H1 (cell line): ENCODE data around the gene RCSD1. TPM values are rescaled to one million over a fixed set of nuclear protein-coding genes. Genes with fewer than 3 reads are reported as not detected.

Experiments
- CTCF ChIA-PET: fragments of 300-600 bp; sonication (Branson Sonifier 250); formaldehyde crosslinking; loops from one replicate; lab custom pipeline; 2021; ENCODE audit not compliant: partially characterized antibody; lab: Charles Lee
- POLR2A ChIA-PET: fragments of 300-600 bp; sonication (Branson Sonifier 250); formaldehyde crosslinking; loops from one replicate; lab custom pipeline; 2021; ENCODE audit warnings: inconsistent platforms; ENCODE audit not compliant: partially characterized antibody; lab: Charles Lee
- DNase-seq, 2 experiments: peaks; one replicate each; pipeline versions ENCODE4 v3.0.0 to v3.0.0-alpha.2; 2010 to 2022; ENCODE audit warnings: low spot score in 2 of 2, low read depth in 1 of 2, mixed read lengths in 1 of 2
- FAIRE-seq: peaks from 2 replicates; lab custom pipeline; 2011; peaks lifted over from hg19 to GRCh38; lab: Jason Lieb, UNC
- H2AFZ ChIP-seq: 2 replicates; pipeline ENCODE4 v1.8.1; 2012; ENCODE audit warnings: low read length, inconsistent platforms
- H2AK5ac ChIP-seq: 2 replicates; pipeline ENCODE4 v1.6.1; 2013; ENCODE audit warnings: low read depth, low read length
- H2BK120ac ChIP-seq: replicated peaks from 2 replicates; pipeline ENCODE3; 2013; ENCODE audit warnings: low read depth, low read length, inconsistent platforms
- H2BK12ac ChIP-seq: 2 replicates; pipeline ENCODE4 v1.6.1; 2013; ENCODE audit warnings: low read depth, low read length
- H2BK15ac ChIP-seq: 2 replicates; pipeline ENCODE4 v1.6.1; 2013; ENCODE audit warnings: low read length
- H2BK20ac ChIP-seq: 2 replicates; pipeline ENCODE4 v1.6.1; 2013; ENCODE audit warnings: low read length
- H2BK5ac ChIP-seq: 2 replicates; pipeline ENCODE4 v1.6.1; 2013; ENCODE audit warnings: low read depth, low read length
- H3K14ac ChIP-seq: 2 replicates; pipeline ENCODE4 v1.6.1; 2013; ENCODE audit warnings: inconsistent platforms; ENCODE audit not compliant: insufficient read length
- H3K18ac ChIP-seq: 2 replicates; pipeline ENCODE4 v1.6.1; 2013; ENCODE audit warnings: low read length; ENCODE audit errors: extremely low read depth
- H3K23ac ChIP-seq: 2 replicates; pipeline ENCODE4 v1.6.1; 2013; ENCODE audit warnings: inconsistent platforms; ENCODE audit not compliant: insufficient read length
- H3K23me2 ChIP-seq: 2 replicates; pipeline ENCODE4 v1.6.1; 2013; ENCODE audit warnings: low read depth, low read length
- H3K27ac ChIP-seq: 2 replicates; pipeline ENCODE4 v1.6.1; 2011; ENCODE audit warnings: low read depth, low read length, inconsistent platforms
- H3K27me3 ChIP-seq, 4 experiments: replicated peaks in 1 of 4; 1 replicate in 1 of 4; 2 replicates in 3 of 4; pipeline versions ENCODE4 v1.6.1 to v1.8.1; 2011 to 2013; ENCODE audit warnings: low read length in 3 of 4, mild to moderate bottlenecking in 3 of 4, inconsistent platforms in 2 of 4, mixed read lengths in 2 of 4, moderate library complexity in 1 of 4; ENCODE audit not compliant: control insufficient read depth in 3 of 4, insufficient read depth in 3 of 4; ENCODE audit errors: extremely low read depth in 1 of 4
- H3K36me3 ChIP-seq, 4 experiments: 2 replicates each; pipeline versions ENCODE4 v1.6.1 to v1.8.1; 2011 to 2013; ENCODE audit warnings: mild to moderate bottlenecking in 4 of 4, low read length in 3 of 4, moderate library complexity in 2 of 4, control low read depth in 1 of 4, inconsistent platforms in 1 of 4; ENCODE audit not compliant: insufficient read depth in 4 of 4, control insufficient read depth in 2 of 4
- H3K4ac ChIP-seq: replicated peaks from 2 replicates; pipeline ENCODE3; 2013; ENCODE audit warnings: low read length, low read depth, mixed read lengths, inconsistent platforms; ENCODE audit not compliant: insufficient read length
- H3K4me1 ChIP-seq, 4 experiments: replicated peaks in 1 of 4; 1 replicate in 1 of 4; 2 replicates in 3 of 4; pipeline versions ENCODE4 v1.6.1 to v1.8.1; 2011 to 2013; ENCODE audit warnings: low read length in 3 of 4, inconsistent platforms in 2 of 4, mixed read lengths in 1 of 4; ENCODE audit not compliant: insufficient read depth in 4 of 4, control insufficient read depth in 3 of 4
- H3K4me2 ChIP-seq, 2 experiments: 2 replicates each; pipeline versions ENCODE4 v1.6.1 to v1.8.1; 2011 to 2013; ENCODE audit warnings: low read depth in 2 of 2, low read length in 2 of 2, control low read depth in 1 of 2, inconsistent platforms in 1 of 2, mild to moderate bottlenecking in 1 of 2; ENCODE audit not compliant: insufficient read depth in 1 of 2
- H3K4me3 ChIP-seq, 4 experiments: fragments of 200-600, 300-600 bp in 1 of 4; sonication (generic), shearing (Covaris generic), sonication (Bioruptor Twin) in 1 of 4; 2 replicates each; pipeline versions ENCODE4 v1.5.1 to v1.8.1; 2011 to 2016; ENCODE audit warnings: low read length in 4 of 4, low read depth in 3 of 4, control low read depth in 2 of 4, inconsistent platforms in 2 of 4, mild to moderate bottlenecking in 2 of 4, mixed read lengths in 1 of 4, moderate library complexity in 1 of 4; ENCODE audit not compliant: insufficient read depth in 2 of 4; ENCODE audit errors: extremely low read depth in 1 of 4
- H3K56ac ChIP-seq: replicated peaks from 2 replicates; pipeline ENCODE3; 2013; ENCODE audit warnings: low read depth, mild to moderate bottlenecking, mixed read lengths, low read length, inconsistent platforms; ENCODE audit not compliant: insufficient read length
- H3K79me1 ChIP-seq: 2 replicates; pipeline ENCODE4 v1.6.1; 2013; ENCODE audit warnings: low read depth, low read length, control low read depth
- H3K79me2 ChIP-seq, 2 experiments: 2 replicates each; pipeline versions ENCODE4 v1.6.1 to v1.8.1; 2012 to 2013; ENCODE audit warnings: low read length in 2 of 2, mild to moderate bottlenecking in 2 of 2, inconsistent platforms in 1 of 2; ENCODE audit not compliant: insufficient read depth in 2 of 2, control insufficient read depth in 1 of 2
- H3K9ac ChIP-seq, 4 experiments: replicated peaks in 1 of 4; 1 replicate in 1 of 4; 2 replicates in 3 of 4; pipeline versions ENCODE4 v1.6.1 to v1.8.1; 2011 to 2013; ENCODE audit warnings: low read depth in 3 of 4, low read length in 3 of 4, control low read depth in 2 of 4, mild to moderate bottlenecking in 2 of 4, moderate library complexity in 2 of 4, inconsistent platforms in 1 of 4; ENCODE audit errors: extremely low read depth in 1 of 4
- H3K9me3 ChIP-seq, 2 experiments: 2 replicates each; pipeline versions ENCODE4 v1.6.1 to v1.8.1; 2012 to 2013; ENCODE audit warnings: mild to moderate bottlenecking in 2 of 2, moderate library complexity in 2 of 2, control low read depth in 1 of 2, inconsistent platforms in 1 of 2, low read depth in 1 of 2, low read length in 1 of 2, mixed read lengths in 1 of 2; ENCODE audit not compliant: insufficient read depth in 2 of 2
- H4K20me1 ChIP-seq, 2 experiments: replicated peaks in 1 of 2; 2 replicates each; pipeline versions ENCODE3 to v1.8.1; 2011 to 2013; ENCODE audit warnings: inconsistent platforms in 2 of 2, low read length in 2 of 2, mild to moderate bottlenecking in 1 of 2; ENCODE audit not compliant: insufficient read depth in 2 of 2, control insufficient read depth in 1 of 2
- H4K5ac ChIP-seq: 2 replicates; pipeline ENCODE4 v1.6.1; 2013; ENCODE audit warnings: low read length, low read depth, mixed read lengths, inconsistent platforms; ENCODE audit not compliant: insufficient read length
- H4K8ac ChIP-seq: 2 replicates; pipeline ENCODE4 v1.8.0; 2013; ENCODE audit warnings: mild to moderate bottlenecking, moderate library complexity, low read length, inconsistent platforms; ENCODE audit not compliant: insufficient read depth; ENCODE audit errors: extremely low read depth
- H4K91ac ChIP-seq: replicated peaks from 2 replicates; pipeline ENCODE3; 2013; ENCODE audit warnings: low read length, mixed read lengths, inconsistent platforms; ENCODE audit not compliant: insufficient read length
- ATF3 ChIP-seq: IDR thresholded peaks from 2 replicates; pipeline ENCODE4 v1.6.1; 2011; ENCODE audit warnings: low read depth, mild to moderate bottlenecking, low read length; ENCODE audit not compliant: insufficient read depth
- CHD1 ChIP-seq: IDR thresholded peaks from 2 replicates; pipeline ENCODE4 v1.6.1; 2012; ENCODE audit warnings: low read depth, low read length, improper control_type of control experiment
- KDM1A ChIP-seq: fragments of 200-600, 300-600 bp; sonication (generic); IDR thresholded peaks from 2 replicates; pipeline ENCODE4 v1.7.1; 2016; ENCODE audit warnings: mild to moderate bottlenecking, low read length, borderline replicate concordance
- NRF1 ChIP-seq: IDR thresholded peaks from 2 replicates; pipeline ENCODE4 v1.6.1; 2011; ENCODE audit warnings: mild to moderate bottlenecking, low read depth, low read length, improper control_type of control experiment
- SRF ChIP-seq: IDR thresholded peaks from 2 replicates; pipeline ENCODE4 v1.6.1; 2011; ENCODE audit warnings: mild to moderate bottlenecking, low read depth, low read length, moderate library complexity
- SUZ12 ChIP-seq: fragments of 200-600 bp; sonication (generic); IDR thresholded peaks from 2 replicates; pipeline ENCODE4 v1.6.1; 2012; ENCODE audit warnings: mild to moderate bottlenecking, inconsistent platforms, low read length, moderate library complexity, mixed read lengths
- TAF1 ChIP-seq: IDR thresholded peaks from 2 replicates; pipeline ENCODE4 v1.6.1; 2011; ENCODE audit warnings: mild to moderate bottlenecking, low read depth, low read length
- TAF7 ChIP-seq: optimal IDR thresholded peaks from 2 replicates; pipeline ENCODE3; 2011; ENCODE audit warnings: low read depth, mild to moderate bottlenecking, inconsistent platforms, low read length, moderate library complexity, borderline replicate concordance
- whole genome bisulfite sequencing, 2 experiments: shearing (Covaris generic) in 1 of 2; methylation state at CpG; one replicate each; pipeline versions ENCODE4 v1.1.6 to v1.1.7; 2013 to 2015; ENCODE audit warnings: low lambda C conversion rate in 2 of 2, mixed read lengths in 2 of 2, inconsistent platforms in 1 of 2, low coverage in 1 of 2, missing lambda C conversion rate in 1 of 2; ENCODE audit not compliant: insufficient replicate concordance in 2 of 2, insufficient coverage in 1 of 2, insufficient read length in 1 of 2; ENCODE audit errors: extremely low coverage in 1 of 2, missing lambda C conversion rate in 1 of 2; 5-methylcytosine and 5-hydroxymethylcytosine counted together
- polyA plus RNA-seq, 7 experiments: library from polyadenylated mRNA; depleted of rRNA in 3 of 7; stranded (reverse) in 5 of 7; unstranded in 2 of 7; fragments of >200 nt in 5 of 7; fragments of 200-250 nt in 2 of 7; gene quantifications; 1 replicate in 5 of 7; 2 replicates in 1 of 7; 4 replicates in 1 of 7; pipeline versions ENCODE4 v1.2.1 to v1.2.3, GENCODE V29; 2011 to 2013; ENCODE audit warnings: missing spikeins in 2 of 7, mixed read lengths in 2 of 7
- total RNA-seq: library from RNA; stranded (reverse); fragmentation: NEBNext Ultra II Directional; extraction: Animal tissue kit (Norgen Biotek cat#: 25700); gene quantifications from 2 replicates; pipeline ENCODE4 v1.2.1, GENCODE V29; 2021
- TF ChIP-seq, protein P1 (sequence below): IDR thresholded peaks from 2 replicates; pipeline ENCODE4 v1.6.1; 2012; ENCODE audit warnings: inconsistent platforms

RCSD1 gene
- total and polyA plus RNA-seq, 2 of the 8 experiments (the other 6 are each of a cell fraction or from before 2014, with no cell fraction given), result 0.47 to 0.69 TPM

DNA sequence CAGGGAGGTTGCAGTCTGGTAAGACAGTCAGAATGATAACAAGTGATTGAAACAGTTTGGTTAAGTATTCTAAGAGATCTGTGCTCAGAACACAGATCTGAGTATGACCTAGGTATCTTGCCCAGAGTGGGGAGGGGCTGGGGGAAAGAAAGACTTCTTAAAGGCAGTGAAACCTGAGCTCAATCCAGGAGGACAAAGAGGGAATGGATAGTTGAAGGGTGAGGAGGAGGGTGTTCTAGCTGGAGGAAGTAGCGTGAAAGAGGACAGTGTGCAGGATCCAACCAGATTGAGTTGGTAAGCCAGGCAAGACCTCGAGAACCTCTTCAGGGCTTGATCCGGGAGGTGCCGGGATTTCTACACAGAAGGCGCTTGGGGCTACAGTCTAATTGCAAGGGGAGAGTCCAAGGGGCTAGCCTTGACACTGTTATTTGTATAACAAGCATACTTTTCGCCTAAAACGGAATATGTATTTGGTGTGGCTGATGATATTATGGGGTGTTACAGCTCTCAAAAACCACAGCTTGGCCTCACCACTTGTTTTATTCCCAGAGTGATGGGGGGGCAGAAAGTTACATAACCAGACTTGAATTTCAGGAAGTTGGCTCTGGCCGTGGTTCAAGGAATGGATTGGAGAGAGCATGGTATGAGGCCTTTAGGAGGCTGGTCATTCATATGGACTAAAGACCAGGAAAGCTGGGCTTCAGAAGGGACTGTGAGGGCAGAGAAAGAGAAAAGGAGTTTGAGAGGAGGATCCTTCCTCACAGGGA lies 19.1 kb downstream of the RCSD1 start:
- Histone ChIP-seq H3K79me1 (no peaks in the 10 kb centered on the region; the same call in 1 of the 2 replicates), H2BK12ac (no peak overlapping the region), H3K18ac (no peak overlapping the region), H3K36me3 (no peaks in the 10 kb centered on the region), H4K8ac (no peak overlapping the region), H3K23ac (no peak overlapping the region), H2BK120ac (no peak overlapping the region), H3K4ac (no peak overlapping the region), H4K91ac (no peak overlapping the region), H2AK5ac (no peak overlapping the region), H2BK5ac (no peak overlapping the region), H3K79me2 (no peaks in the 10 kb centered on the region), H3K56ac (no peak overlapping the region), H3K4me2 (no peak overlapping the region), H4K5ac (no peak overlapping the region), H4K20me1 (no peaks in the 10 kb centered on the region), H3K27ac (no peak overlapping the region), H3K14ac (no peak overlapping the region), H2BK20ac (no peak overlapping the region), H3K9ac (no peak overlapping the region), H2BK15ac (no peak overlapping the region), H3K27me3 (no peaks in the 10 kb centered on the region), H3K4me3 (no peak overlapping the region), H3K23me2 (no peaks in the 10 kb centered on the region), H2AFZ (no peak overlapping the region), H3K4me1 (0 out of 7 replicates have a peak, but pooled peaks cover 0 to 4% (median 0%) of the 10 kb centered on the region in 4 experiments), H3K9me3 (no peaks in the 10 kb centered on the region)
- 93% methylated on average over 8 of the region's 8 CpGs; no CpG with 5 or more reads in 1 of the 2 experiments for WGBS, 2 experiments
- POLR2A ChIA-PET, result no interaction called here
- FAIRE-seq, result no peak
- CTCF ChIA-PET, result interaction anchor here (0.6 to 2.7 kb wide), 6 partner anchors 12 to 92 kb away, joined by 3 to 13 read pairs (median 4); no protein-coding TSS in a partner anchor
- DNase-seq, result no peak
- TF ChIP-seq, protein P1, sequence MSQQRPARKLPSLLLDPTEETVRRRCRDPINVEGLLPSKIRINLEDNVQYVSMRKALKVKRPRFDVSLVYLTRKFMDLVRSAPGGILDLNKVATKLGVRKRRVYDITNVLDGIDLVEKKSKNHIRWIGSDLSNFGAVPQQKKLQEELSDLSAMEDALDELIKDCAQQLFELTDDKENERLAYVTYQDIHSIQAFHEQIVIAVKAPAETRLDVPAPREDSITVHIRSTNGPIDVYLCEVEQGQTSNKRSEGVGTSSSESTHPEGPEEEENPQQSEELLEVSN, result no peak
- TF ChIP-seq KDM1A, result no peak
- no peak for TF ChIP-seq ATF3
- no peak for TF ChIP-seq TAF7
- no peak for TF ChIP-seq NRF1
- TF ChIP-seq SRF, result no peak
- no peak for TF ChIP-seq SUZ12
- no peak for TF ChIP-seq TAF1
- no peak for TF ChIP-seq CHD1
